ENCODE data around the gene CRYGS.

- TF ChIP-seq CTCF (IDR thresholded peaks at IDR 0.05) (no peak), EZH2 (IDR thresholded peaks at IDR 0.05; ENCODE audit: borderline replicate concordance, insufficient read depth, low read depth, low read length, poor library complexity, severe bottlenecking) (no peak)
Measured at GRCh38 chr3:186589121-186589520, 44.9 kb upstream of the CRYGS start.
